B cell (primary cell): ENCODE results near the gene ZFPM1. TPM values are rescaled to one million over a fixed set of nuclear protein-coding genes. Genes with fewer than 3 reads are reported as not detected.
A peak's percentile ranks its signal among the peaks of the same experiment; 100 is the strongest.

ENCODE experiments used
- ATAC-seq: fragments of 200-7000 bp; cut with Tn5 transposase; one replicate; pipeline ENCODE4 v1.10.0; 2021; ENCODE audit warnings: low read depth, mild to moderate bottlenecking, moderate number of reproducible peaks, moderate library complexity
- CTCF ChIA-PET: fragments of 350-600 bp; sonication (Branson Sonifier 250); formaldehyde crosslinking; loops from one replicate; lab custom pipeline; 2021; ENCODE audit warnings: antibody characterized with exemption, inconsistent platforms; lab: Charles Lee
- POLR2A ChIA-PET: fragments of 350-600 bp; sonication (Branson Sonifier 250); formaldehyde crosslinking; loops from one replicate; lab custom pipeline; 2021; ENCODE audit warnings: antibody characterized with exemption; lab: Charles Lee
- DNase-seq: peaks from one replicate; pipeline ENCODE4 v3.0.0; 2013
- H2AFZ ChIP-seq: 2 replicates; pipeline ENCODE4 v1.6.1; 2012; ENCODE audit warnings: mild to moderate bottlenecking, low read depth, low read length; ENCODE audit not compliant: insufficient read depth, poor library complexity, severe bottlenecking
- H3K27ac ChIP-seq, 2 donors: 1 replicate in 1 of 2; 2 replicates in 1 of 2; pipeline ENCODE4 v1.5.1; 2012 to 2013; ENCODE audit warnings: low read length in 2 of 2, mild to moderate bottlenecking in 2 of 2, moderate library complexity in 1 of 2
- H3K27me3 ChIP-seq, 4 experiments: fragments of 200-600 bp in 1 of 4; sonication (generic) in 1 of 4; replicated peaks in 1 of 4; 1 replicate in 2 of 4; 2 replicates in 2 of 4; pipeline versions ENCODE4 v1.6.1 to v1.7.0; 2013 to 2016; ENCODE audit warnings: low read length in 3 of 4, mild to moderate bottlenecking in 2 of 4, mixed read lengths in 1 of 4, moderate library complexity in 1 of 4; ENCODE audit not compliant: insufficient read depth in 4 of 4, control insufficient read depth in 3 of 4; ENCODE audit errors: control extremely low read depth in 1 of 4
- H3K36me3 ChIP-seq, 2 experiments: replicated peaks in 1 of 2; 1 replicate in 1 of 2; 2 replicates in 1 of 2; pipeline versions ENCODE4 v1.6.1 to v1.7.1; 2013; ENCODE audit warnings: low read length in 1 of 2; ENCODE audit not compliant: insufficient read depth in 2 of 2, control insufficient read depth in 1 of 2; ENCODE audit errors: control extremely low read depth in 1 of 2, extremely low read depth in 1 of 2
- H3K4me1 ChIP-seq, 2 donors: fragments of 200-600 bp in 1 of 2; sonication (generic) in 1 of 2; 1 replicate in 1 of 2; 2 replicates in 1 of 2; pipeline versions ENCODE4 v1.5.1 to v1.6.1; 2013 to 2017; ENCODE audit warnings: low read length in 2 of 2; ENCODE audit not compliant: control insufficient read depth in 2 of 2, insufficient read depth in 2 of 2
- H3K4me2 ChIP-seq: replicated peaks from 2 replicates; pipeline ENCODE3; 2012; ENCODE audit warnings: mild to moderate bottlenecking, low read depth, low read length; ENCODE audit not compliant: poor library complexity, severe bottlenecking
- H3K4me3 ChIP-seq, 5 experiments: fragments of 200-600 bp in 1 of 5; sonication (generic) in 1 of 5; 1 replicate in 3 of 5; 2 replicates in 2 of 5; pipeline versions ENCODE4 v1.5.1 to v1.7.0; 2011 to 2016; ENCODE audit warnings: low read length in 4 of 5, mild to moderate bottlenecking in 4 of 5, low read depth in 2 of 5, control low read depth in 1 of 5, moderate library complexity in 1 of 5; ENCODE audit not compliant: insufficient read depth in 1 of 5; ENCODE audit errors: control extremely low read depth in 1 of 5, extremely low read depth in 1 of 5
- H3K79me2 ChIP-seq: fragments of 200-600 bp; sonication (generic); one replicate; pipeline ENCODE4 v1.6.0; 2016; ENCODE audit warnings: low read length; ENCODE audit not compliant: control insufficient read depth, insufficient read depth
- H3K9ac ChIP-seq: fragments of 200-600 bp; sonication (generic); 2 replicates; pipeline ENCODE4 v1.6.1; 2017; ENCODE audit warnings: mild to moderate bottlenecking, low read length, moderate library complexity
- H3K9me3 ChIP-seq, 3 donors: one replicate each; pipeline versions ENCODE4 v1.6.1 to v1.7.1; 2013; ENCODE audit warnings: low read length in 2 of 3; ENCODE audit not compliant: control insufficient read depth in 2 of 3, insufficient read depth in 1 of 3; ENCODE audit errors: control extremely low read depth in 1 of 3
- H4K20me1 ChIP-seq: 2 replicates; pipeline ENCODE4 v1.6.0; 2012; ENCODE audit warnings: mild to moderate bottlenecking, low read length; ENCODE audit not compliant: insufficient read depth, control insufficient read depth, poor library complexity, severe bottlenecking
- H3K27ac Mint-ChIP-seq: one replicate; pipeline ENCODE4 v1.8.0; 2021; ENCODE audit warnings: mixed read lengths
- H3K27me3 Mint-ChIP-seq: one replicate; pipeline ENCODE4 v1.8.0; 2021; ENCODE audit warnings: mixed read lengths
- H3K4me1 Mint-ChIP-seq: one replicate; pipeline ENCODE4 v1.8.0; 2021; ENCODE audit warnings: mixed read lengths
- H3K4me3 Mint-ChIP-seq: one replicate; pipeline ENCODE4 v1.8.0; 2021; ENCODE audit warnings: mixed read lengths
- H3K9me3 Mint-ChIP-seq: one replicate; pipeline ENCODE4 v1.8.0; 2022; ENCODE audit warnings: mixed read lengths; ENCODE audit not compliant: insufficient read depth
- EZH2 ChIP-seq: IDR thresholded peaks from 2 replicates; pipeline ENCODE4 v1.6.1; 2012; ENCODE audit warnings: borderline replicate concordance, low read depth, mild to moderate bottlenecking, moderate library complexity, low read length; ENCODE audit not compliant: insufficient read depth, poor library complexity, severe bottlenecking
- WGBS: methylation state at CpG from one replicate; pipeline ENCODE4 v1.1.5; 2013; ENCODE audit warnings: missing lambda C conversion rate; ENCODE audit not compliant: insufficient coverage; 5-methylcytosine and 5-hydroxymethylcytosine counted together
- intact Hi-C: fragments of 100-400 bp; cut with micrococcal nuclease; formaldehyde crosslinking; loops from one replicate; pipeline ENCODE4 v1.10.0; 2022
- polyA plus RNA-seq: library from polyadenylated mRNA; depleted of rRNA; stranded (reverse); fragments of >200 nt; gene quantifications from 2 replicates; pipeline ENCODE4 v1.2.3, GENCODE V29; 2012
- total RNA-seq, 2 donors: library from RNA; stranded (reverse); fragments of 120-200 nt in 1 of 2; gene quantifications; 1 replicate in 1 of 2; 2 replicates in 1 of 2; pipeline versions ENCODE4 v1.2.3 to v1.2.4, GENCODE V29; 2013 to 2022

The ZFPM1 gene
- total and polyA plus RNA-seq, 2 donors (not counting 1 experiment from before 2014, with no cell fraction given): 4.3 to 34.6 TPM

DNA sequence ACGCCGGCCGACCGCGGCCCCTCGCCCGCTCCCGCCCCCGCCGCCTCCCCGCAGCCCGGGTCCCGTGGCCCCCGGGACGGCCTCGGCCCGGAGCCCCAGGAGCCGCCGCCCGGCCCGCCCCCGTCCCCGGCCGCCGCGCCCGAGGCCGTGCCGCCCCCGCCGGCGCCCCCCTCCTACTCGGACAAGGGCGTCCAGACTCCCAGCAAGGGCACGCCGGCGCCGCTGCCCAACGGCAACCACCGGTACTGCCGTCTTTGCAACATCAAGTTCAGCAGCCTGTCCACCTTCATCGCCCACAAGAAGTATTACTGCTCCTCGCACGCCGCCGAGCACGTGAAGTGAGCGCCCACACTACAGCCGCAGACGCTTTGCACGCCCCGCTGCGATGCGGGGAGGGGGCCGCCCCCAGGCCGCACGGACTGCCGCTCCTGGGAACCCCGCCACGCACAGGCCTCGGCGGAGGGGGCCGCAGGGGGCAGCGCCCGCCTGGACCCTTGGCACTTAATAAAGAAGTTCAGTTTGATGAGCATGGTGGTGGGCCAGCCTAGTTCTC is 81.6 kb downstream of the ZFPM1 start:
- peaks cover 10% of the 10 kb centered on the region for H3K79me2 ChIP-seq
- 33% methylated on average over 57 of the region's 65 CpGs for WGBS
- ChIA-PET CTCF (no interaction called here), POLR2A (interaction anchor here (0.8 kb wide), 1 partner anchor 82 kb away, joined by 4 read pairs; the partner anchor contains the start of gene ZFPM1)
- Mint-ChIP-seq H3K27me3 (no peaks in the 10 kb centered on the region), H3K9me3 (no peaks in the 10 kb centered on the region), H3K4me1 (peaks cover 10% of the 10 kb centered on the region), H3K4me3 (peak overlapping the region; percentile 82), H3K27ac (peak overlapping the region; percentile 80)
- peaks cover 11% of the 10 kb centered on the region for H4K20me1 ChIP-seq
- H3K36me3 ChIP-seq: peaks cover 0 to 2% of the 10 kb centered on the region in 2 experiments
- H2AFZ ChIP-seq: peak overlapping the region; percentile 28
- peak overlapping the region; percentile 68 for H3K9ac ChIP-seq
- H3K27me3 ChIP-seq: peaks cover 0 to 11% (median 3%) of the 10 kb centered on the region in 4 experiments
- H3K4me3 ChIP-seq: peak overlapping the region in 4 of 5 experiments; percentile 8 to 79 (median 60)
- intact Hi-C loops: loop anchor here (1.0 kb wide), 2 partner anchors 36 to 82 kb away; partner anchors contain the start of gene ZC3H18
- H3K4me2 ChIP-seq: peak overlapping the region; percentile 78
- no peak for TF ChIP-seq EZH2
- DNase-seq (peak; percentile 48), ATAC-seq (peak; percentile 31)
- H3K9me3 ChIP-seq: no peaks in the 10 kb centered on the region
- no peak overlapping the region for H3K27ac ChIP-seq
- peaks cover 8 to 11% of the 10 kb centered on the region in 2 donors for H3K4me1 ChIP-seq

DNA sequence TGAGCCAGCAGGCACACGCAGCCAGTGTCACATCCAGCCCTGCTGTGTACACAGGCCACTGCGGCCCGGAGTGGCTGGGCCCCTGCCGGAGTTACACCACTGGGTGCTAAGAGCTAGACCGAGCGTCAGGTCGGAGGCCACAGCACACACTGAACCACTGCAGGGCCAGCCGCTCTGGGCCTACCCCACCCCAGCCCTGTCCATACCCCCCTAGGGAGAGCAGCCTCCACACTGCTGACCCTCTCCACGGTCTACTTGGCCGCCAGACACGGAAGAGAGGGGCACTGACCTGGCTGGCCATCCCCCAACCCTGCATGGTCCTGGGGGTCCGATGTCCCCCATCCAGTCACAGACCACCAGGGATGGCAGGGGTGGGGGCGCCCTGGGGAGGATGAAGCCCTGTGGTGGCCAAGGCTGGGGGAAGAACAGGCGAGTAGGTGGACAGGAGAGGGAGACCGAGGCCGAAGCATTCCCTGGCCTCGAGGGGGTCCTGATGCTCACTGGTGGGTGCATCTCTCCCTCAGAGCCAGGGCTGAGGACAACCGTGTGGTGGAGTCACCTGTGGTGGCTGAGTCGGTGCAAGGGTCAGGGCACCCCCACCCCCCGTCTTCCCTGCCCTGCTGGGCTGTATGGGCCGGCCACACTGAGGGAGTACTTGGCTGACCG is 82.2 kb downstream of the ZFPM1 start:
- 99% methylated on average over 18 of the region's 22 CpGs for WGBS
- H3K9me3 ChIP-seq: peaks cover 0 to under 1% (median 0%) of the 10 kb centered on the region in 3 donors
- peak overlapping the region; percentile 80 for H3K27ac Mint-ChIP-seq
- H3K79me2 ChIP-seq: peaks cover 10% of the 10 kb centered on the region
- H4K20me1 ChIP-seq: peaks cover 11% of the 10 kb centered on the region
- ATAC-seq (no peak), DNase-seq (no peak)
- CTCF ChIA-PET: interaction anchor here (0.9 to 1.1 kb wide), 2 partner anchors 83 to 212 kb away, joined by 3 read pairs; no protein-coding TSS in a partner anchor
- peaks cover 0 to 17% (median 6%) of the 10 kb centered on the region in 4 experiments for H3K27me3 ChIP-seq
- no peak overlapping the region for H3K27ac ChIP-seq
- no peaks in the 10 kb centered on the region for H3K27me3 Mint-ChIP-seq
- peaks cover 8 to 11% of the 10 kb centered on the region in 2 donors for H3K4me1 ChIP-seq
- no peaks in the 10 kb centered on the region for H3K9me3 Mint-ChIP-seq
- intact Hi-C loops: no loop called here
- H3K36me3 ChIP-seq: peaks cover 0 to 2% of the 10 kb centered on the region in 2 experiments
- no peak overlapping the region for H2AFZ ChIP-seq
- POLR2A ChIA-PET: interaction anchor here (0.5 kb wide), 1 partner anchor 35 kb away, joined by 3 read pairs; the partner anchor contains the start of gene ZC3H18
- H3K4me2 ChIP-seq: peak overlapping the region; percentile 78
- peak overlapping the region in 3 of 5 experiments; percentile 8 to 42 (median 35) for H3K4me3 ChIP-seq
- TF ChIP-seq EZH2: no peak
- H3K9ac ChIP-seq: peak overlapping the region; percentile 51
- peaks cover 10% of the 10 kb centered on the region for H3K4me1 Mint-ChIP-seq
- H3K4me3 Mint-ChIP-seq: peak overlapping the region; percentile 82
